ENCODE measurements around the gene KRTAP5-2. TPM values are rescaled to one million over a fixed set of nuclear protein-coding genes. Genes with fewer than 3 reads are reported as not detected.

The KRTAP5-2 gene
- total RNA-seq, 1 experiment from 2014 or later: not detected

DNA sequence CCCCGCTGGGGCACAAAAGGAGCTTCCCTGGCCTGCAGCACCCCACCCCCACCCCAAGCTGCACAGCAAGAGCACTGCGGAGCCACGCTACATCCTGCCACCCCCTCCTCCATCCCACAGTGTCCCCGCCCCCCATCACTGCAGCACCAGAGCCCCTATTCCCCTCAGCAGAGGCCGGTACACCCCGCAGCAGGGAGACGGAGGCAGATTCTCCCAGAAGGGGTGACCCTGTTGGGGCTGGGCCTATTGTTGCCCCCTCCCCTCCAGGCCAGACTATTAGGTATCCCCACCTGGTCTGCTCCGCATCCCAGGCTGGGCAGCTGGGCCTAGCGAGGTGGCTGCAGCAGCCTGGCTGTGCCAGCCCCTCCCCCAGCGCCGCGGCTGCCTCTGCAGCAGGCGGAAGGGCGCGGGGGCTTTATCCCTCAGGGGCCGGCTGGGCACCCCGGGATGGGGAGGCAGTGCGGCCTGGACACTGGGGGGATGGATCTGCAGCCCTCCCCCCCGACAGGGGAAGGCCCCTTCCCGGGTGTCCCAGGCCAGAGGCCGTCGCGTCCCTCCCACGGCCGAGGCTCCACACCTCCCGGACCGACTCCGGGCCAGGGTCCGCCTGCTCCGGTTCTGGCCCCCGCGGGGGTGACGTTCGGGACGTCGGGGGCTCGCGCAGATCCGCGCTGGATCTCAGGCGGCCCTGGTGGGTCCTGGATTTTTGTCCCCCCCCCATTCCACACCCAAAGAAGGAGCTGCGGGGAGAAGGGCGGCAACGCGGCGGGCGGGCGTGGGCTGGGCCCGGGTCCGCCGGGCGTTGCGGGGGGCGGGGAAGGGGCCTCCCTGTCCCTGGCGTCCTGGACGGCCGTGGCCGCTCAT lies 27.0 kb downstream of the KRTAP5-2 start:
- peak; percentile 88 for DNase-seq
- Histone ChIP-seq H3K36me3 (replicated peaks; ENCODE audit: control insufficient read depth, insufficient read depth, low read length) (no peaks in the 10 kb centered on the region), H3K4me3 (ENCODE audit: insufficient read depth, low read depth, low read length) (peak overlapping the region; percentile 45), H3K27me3 (ENCODE audit: control insufficient read depth, insufficient read depth, low read length) (peaks cover 43% of the 10 kb centered on the region)

DNA sequence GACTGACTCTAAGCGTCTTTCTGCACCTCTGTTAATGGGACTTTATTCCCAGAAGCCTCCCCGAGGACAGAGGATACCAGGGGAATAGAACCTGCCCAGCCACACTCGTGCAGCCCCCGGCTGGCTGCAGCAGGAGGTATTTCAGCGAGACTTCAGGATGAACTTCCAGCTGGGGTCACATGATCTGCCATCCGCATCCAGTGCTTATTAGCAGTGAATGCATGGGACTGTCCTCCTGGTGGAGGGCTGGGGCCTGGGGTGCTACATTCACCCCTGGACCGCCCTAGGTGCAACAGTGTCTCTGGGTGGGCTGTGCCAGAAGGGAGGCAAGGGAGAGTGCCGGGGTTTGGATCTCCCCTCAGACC lies 27.6 kb downstream of the KRTAP5-2 start:
- Histone ChIP-seq H3K27me3 (ENCODE audit: control insufficient read depth, insufficient read depth, low read length) (peaks cover 43% of the 10 kb centered on the region), H3K36me3 (replicated peaks; ENCODE audit: control insufficient read depth, insufficient read depth, low read length) (no peaks in the 10 kb centered on the region), H3K4me3 (ENCODE audit: insufficient read depth, low read depth, low read length) (no peak overlapping the region)
- DNase-seq: no peak

DNA sequence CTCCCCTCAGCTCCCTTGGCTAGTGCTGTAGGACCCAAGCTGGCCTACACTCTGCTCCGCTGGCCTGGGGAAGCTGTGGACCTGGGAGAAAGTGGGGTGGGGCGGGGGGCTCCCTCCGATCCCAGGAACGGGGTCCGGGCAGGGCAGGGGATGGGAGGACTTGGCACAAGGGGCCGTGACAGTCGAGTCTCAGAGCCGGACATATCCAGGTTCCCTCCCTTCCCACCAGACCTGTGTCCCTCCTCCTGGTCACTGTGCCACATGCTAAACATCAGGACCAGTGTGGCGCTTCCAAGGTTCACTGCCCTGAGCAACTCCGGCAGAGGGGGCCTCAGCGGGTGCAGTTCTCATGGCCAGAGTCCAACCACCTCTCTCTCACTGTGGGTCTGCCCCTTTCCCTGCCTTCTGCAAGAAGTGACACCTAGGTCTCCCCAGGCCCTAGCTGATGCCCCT lies 28.1 kb downstream of the KRTAP5-2 start:
- Histone ChIP-seq H3K4me3 (ENCODE audit: insufficient read depth, low read depth, low read length) (no peak overlapping the region), H3K36me3 (replicated peaks; ENCODE audit: control insufficient read depth, insufficient read depth, low read length) (no peaks in the 10 kb centered on the region), H3K27me3 (ENCODE audit: control insufficient read depth, insufficient read depth, low read length) (peaks cover 41% of the 10 kb centered on the region)
- DNase-seq: peak; percentile 37

DNA sequence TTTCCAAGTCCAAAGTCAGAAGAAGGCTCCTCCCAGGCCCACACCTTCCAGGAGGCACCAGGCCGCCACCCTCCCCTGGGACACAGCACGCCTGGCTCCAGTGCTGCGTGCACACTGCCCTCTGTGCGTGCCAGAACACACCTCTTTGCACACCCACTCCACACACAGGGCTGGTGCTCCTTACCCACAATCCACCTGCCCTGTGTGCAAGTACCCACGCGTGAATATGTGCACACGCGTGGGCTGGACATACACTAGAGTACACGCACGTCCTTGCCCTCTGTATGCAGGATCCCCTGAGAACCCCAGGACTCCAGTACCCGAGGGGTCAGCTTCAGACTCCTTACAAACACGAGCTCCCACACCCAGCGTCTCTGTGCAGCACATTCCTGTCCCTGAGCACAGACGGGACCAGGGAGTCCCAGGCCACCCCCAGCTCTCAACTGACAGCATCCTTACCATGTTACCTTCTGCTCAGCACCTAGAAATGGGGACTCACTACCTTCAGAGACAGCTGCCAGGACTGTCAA lies 28.8 kb downstream of the KRTAP5-2 start:
- no peaks in the 10 kb centered on the region for H3K36me3 ChIP-seq (replicated peaks; ENCODE audit: control insufficient read depth, insufficient read depth, low read length)
- H3K4me3 ChIP-seq (ENCODE audit: insufficient read depth, low read depth, low read length): no peak overlapping the region
- H3K27me3 ChIP-seq (ENCODE audit: control insufficient read depth, insufficient read depth, low read length): peaks cover 35% of the 10 kb centered on the region
- peak; percentile 32 for DNase-seq

DNA sequence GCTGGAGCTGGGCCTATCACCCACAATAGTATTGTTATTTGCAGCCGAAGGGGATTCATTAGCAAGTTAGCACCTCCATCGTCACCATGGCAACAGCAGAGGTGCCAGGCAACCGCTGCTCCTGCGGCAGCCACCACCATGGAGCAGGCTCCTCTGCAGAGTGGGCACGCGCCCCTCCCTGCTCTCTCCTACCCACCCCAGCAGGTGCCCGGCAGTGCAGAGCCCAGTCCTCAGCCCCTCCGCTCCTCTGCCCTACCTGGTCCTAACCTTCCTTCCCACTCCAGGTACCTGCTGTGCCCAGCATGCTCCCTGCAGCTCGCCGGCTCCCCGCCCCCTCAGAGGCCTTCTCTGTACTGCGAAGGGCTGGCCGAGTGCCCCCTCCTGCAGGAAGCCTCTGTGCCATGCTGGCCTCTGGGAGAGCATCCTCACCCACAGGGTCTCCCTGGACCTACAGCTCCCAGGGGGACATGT lies 29.6 kb downstream of the KRTAP5-2 start:
- no peaks in the 10 kb centered on the region for H3K36me3 ChIP-seq (replicated peaks; ENCODE audit: control insufficient read depth, insufficient read depth, low read length)
- peaks cover 27% of the 10 kb centered on the region for H3K27me3 ChIP-seq (ENCODE audit: control insufficient read depth, insufficient read depth, low read length)
- H3K4me3 ChIP-seq (ENCODE audit: insufficient read depth, low read depth, low read length): no peak overlapping the region
- DNase-seq: peak; percentile 90

DNA sequence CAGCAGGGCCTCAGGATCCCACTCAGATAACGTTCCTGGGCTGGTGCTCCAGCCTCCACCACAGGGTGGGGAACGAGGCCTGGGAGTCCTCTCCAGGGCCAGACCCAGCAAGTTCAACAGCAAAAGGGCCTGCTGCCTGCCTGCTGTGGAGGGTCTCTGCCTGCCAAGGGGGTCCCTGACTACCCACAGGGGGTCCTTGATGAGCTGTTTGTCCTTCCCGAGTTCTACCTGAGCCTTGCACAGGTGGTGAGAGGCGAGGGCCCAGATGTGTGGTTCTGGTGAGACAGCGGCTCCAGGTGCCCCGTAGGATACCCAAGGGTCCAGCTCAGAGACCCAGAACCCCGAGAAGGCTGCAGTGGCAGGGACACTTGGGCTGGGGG lies 30.4 kb downstream of the KRTAP5-2 start:
- no peak overlapping the region for H3K4me3 ChIP-seq (ENCODE audit: insufficient read depth, low read depth, low read length)
- H3K27me3 ChIP-seq (ENCODE audit: control insufficient read depth, insufficient read depth, low read length): peaks cover 19% of the 10 kb centered on the region
- peak; percentile 42 for DNase-seq
- no peaks in the 10 kb centered on the region for H3K36me3 ChIP-seq (replicated peaks; ENCODE audit: control insufficient read depth, insufficient read depth, low read length)

DNA sequence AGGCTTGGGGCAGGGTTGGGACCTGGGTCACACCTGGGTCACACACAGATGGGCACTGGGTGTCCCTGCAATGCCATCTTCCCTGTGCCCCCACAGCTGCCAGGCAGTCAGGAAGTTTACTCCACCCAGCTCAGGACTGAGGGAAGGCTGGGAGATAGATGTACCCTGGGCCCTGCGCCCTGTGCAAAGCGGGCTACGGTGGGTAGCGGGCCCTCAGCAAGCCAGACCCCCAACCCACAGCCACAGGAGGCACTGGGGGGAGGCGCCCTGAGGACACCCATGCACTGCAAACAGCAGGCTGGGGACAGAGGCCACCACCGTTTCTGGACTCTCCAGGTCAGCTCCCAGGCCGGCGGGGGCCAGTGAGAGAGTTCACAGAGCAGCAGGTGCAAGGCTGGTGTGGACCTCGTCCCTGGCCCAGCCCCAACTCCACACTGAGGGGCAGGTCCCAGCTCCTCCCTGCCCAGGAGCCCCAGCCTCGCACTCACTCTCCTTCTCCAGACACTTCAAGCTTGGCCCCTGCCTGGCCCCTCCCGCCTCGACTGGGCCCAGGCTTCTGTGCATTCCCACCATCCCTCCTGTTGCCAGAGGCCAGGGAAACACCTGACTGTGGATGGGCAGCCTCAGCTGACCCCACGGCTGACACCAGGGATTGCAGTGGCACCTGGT lies 30.9 kb downstream of the KRTAP5-2 start:
- H3K4me3 ChIP-seq (ENCODE audit: insufficient read depth, low read depth, low read length): no peak overlapping the region
- no peaks in the 10 kb centered on the region for H3K36me3 ChIP-seq (replicated peaks; ENCODE audit: control insufficient read depth, insufficient read depth, low read length)
- peaks cover 15% of the 10 kb centered on the region for H3K27me3 ChIP-seq (ENCODE audit: control insufficient read depth, insufficient read depth, low read length)
- DNase-seq: peak; percentile 44

DNA sequence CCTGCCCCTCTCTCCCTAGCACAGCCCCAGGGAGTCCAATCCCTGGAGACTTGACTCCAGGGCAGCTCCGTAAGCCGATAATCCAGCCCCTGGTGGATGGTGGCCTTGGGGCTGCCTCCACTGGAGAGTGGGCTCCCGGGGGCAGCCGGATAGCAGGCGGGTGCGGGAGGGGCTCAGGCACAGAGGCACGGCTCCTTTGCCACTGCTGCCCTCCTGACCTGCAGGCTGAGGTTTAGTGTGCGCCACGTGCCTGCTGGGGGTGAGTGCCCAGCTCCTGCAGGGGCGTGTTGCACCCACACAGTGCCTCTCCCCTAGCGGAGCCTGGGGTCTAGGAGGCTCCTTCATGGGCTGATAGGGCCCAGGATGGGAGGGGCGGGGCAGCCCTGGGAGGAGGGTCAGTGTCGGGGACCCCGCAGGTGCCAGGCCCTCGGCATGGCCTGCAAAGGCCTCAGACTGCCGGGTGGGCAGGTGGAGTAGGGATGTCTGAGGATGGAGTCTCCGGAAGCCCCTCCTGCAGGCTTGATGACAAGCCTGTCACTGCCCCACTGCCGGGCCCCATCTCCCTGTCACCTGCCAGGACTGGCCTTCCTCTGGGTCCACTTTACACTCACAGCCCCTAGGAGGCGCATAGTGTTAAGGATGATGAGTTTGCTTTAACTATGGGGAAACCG lies 31.6 kb downstream of the KRTAP5-2 start:
- H3K27me3 ChIP-seq (ENCODE audit: control insufficient read depth, insufficient read depth, low read length): peaks cover 15% of the 10 kb centered on the region
- H3K4me3 ChIP-seq (ENCODE audit: insufficient read depth, low read depth, low read length): no peak overlapping the region
- peak; percentile 61 for DNase-seq
- H3K36me3 ChIP-seq (replicated peaks; ENCODE audit: control insufficient read depth, insufficient read depth, low read length): no peaks in the 10 kb centered on the region

DNA sequence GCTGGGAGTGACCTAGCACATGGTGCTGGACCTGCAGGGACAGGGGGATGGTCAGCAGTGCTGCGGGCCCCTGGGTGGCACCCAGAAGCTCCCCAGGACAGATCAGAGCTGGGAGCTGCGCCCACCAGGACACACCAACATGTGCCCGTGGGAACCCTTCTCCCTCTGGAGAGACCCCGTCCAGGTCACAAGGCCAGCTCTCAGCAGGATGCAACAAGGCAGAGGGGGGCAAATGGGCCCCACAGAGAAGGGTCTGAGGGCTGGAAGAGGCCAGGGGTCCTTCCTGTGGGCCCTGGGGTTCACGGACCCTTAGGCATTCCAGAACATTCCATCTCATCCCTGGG lies 32.2 kb downstream of the KRTAP5-2 start:
- H3K4me3 ChIP-seq (ENCODE audit: insufficient read depth, low read depth, low read length): no peak overlapping the region
- DNase-seq: peak; percentile 40
- peaks cover 9% of the 10 kb centered on the region for H3K27me3 ChIP-seq (ENCODE audit: control insufficient read depth, insufficient read depth, low read length)
- no peaks in the 10 kb centered on the region for H3K36me3 ChIP-seq (replicated peaks; ENCODE audit: control insufficient read depth, insufficient read depth, low read length)

DNA sequence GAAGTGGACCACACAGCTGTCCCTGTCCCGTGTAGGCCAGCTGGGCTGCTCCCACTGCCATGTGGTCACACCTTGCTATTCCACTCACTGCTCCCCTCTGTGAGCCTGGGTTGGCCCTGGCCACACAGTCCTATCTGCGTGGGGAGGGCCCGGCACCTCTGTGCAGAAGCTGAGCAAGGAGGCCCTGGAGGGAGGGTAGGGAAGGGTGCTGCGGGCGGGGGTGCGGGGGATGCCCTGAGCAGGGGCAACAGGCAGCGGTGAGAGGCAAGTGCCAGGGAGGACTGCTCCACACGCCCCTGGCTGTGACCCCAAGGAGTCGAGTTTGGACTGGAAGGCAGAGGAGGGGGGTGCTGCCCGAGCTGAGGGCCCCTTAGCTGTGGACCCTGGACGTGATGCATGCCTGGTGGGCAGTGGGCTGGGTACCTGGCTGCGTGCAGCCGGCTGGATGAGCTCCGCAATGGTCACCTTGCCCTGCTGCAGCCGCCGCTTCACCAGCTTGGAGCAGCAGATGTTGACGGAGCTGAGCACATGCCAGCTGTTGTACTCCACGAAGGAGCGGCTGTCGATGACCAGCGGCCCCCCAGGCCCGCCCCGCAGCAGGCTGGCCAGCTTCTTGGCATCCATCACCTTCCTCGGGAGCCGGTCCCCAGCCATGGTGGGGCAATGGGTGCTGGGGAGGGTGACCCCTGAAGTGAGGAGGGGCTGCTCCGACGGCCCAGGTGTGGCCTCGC lies 32.8 kb downstream of the KRTAP5-2 start:
- H3K36me3 ChIP-seq (replicated peaks; ENCODE audit: control insufficient read depth, insufficient read depth, low read length): no peaks in the 10 kb centered on the region
- peak; percentile 63 for DNase-seq
- H3K27me3 ChIP-seq (ENCODE audit: control insufficient read depth, insufficient read depth, low read length): peaks cover 5% of the 10 kb centered on the region; the same call in 1 of the 2 replicates
- no peak overlapping the region for H3K4me3 ChIP-seq (ENCODE audit: insufficient read depth, low read depth, low read length)

DNA sequence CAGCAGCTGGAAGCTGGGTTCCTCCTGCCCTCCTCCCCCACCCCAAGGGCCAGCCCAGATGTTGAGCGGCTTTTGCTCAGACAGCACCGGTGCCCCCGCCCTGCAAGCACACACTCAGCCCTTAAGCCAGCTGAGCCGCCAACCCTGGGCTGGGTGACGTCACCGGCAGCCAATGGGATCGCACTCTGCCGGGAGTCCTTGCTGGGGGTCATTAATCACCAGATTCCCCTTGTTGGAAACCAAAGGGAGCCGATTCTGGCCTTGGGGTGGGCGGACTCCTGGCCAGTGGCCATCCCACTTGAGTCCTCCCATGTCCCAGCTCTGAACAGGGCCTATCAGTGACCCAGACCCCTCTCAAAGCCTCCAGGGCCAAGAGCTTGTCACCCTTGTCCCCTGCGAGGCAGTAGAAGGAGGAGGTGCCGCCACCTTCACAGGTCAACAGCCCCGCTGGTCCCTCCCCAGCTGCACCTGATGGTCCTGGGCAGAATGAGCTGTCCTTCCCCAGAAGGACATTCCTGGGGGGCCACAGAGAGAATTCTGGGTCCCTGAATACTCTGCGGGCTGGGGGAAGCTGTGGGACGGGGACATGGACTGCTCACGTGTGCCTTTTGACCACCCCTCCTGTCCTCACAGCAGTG lies 33.4 kb downstream of the KRTAP5-2 start:
- H3K4me3 ChIP-seq (ENCODE audit: insufficient read depth, low read depth, low read length): no peak overlapping the region
- DNase-seq: peak; percentile 98
- peaks cover 1% of the 10 kb centered on the region; the same call in 1 of the 2 replicates for H3K27me3 ChIP-seq (ENCODE audit: control insufficient read depth, insufficient read depth, low read length)
- H3K36me3 ChIP-seq (replicated peaks; ENCODE audit: control insufficient read depth, insufficient read depth, low read length): no peaks in the 10 kb centered on the region

DNA sequence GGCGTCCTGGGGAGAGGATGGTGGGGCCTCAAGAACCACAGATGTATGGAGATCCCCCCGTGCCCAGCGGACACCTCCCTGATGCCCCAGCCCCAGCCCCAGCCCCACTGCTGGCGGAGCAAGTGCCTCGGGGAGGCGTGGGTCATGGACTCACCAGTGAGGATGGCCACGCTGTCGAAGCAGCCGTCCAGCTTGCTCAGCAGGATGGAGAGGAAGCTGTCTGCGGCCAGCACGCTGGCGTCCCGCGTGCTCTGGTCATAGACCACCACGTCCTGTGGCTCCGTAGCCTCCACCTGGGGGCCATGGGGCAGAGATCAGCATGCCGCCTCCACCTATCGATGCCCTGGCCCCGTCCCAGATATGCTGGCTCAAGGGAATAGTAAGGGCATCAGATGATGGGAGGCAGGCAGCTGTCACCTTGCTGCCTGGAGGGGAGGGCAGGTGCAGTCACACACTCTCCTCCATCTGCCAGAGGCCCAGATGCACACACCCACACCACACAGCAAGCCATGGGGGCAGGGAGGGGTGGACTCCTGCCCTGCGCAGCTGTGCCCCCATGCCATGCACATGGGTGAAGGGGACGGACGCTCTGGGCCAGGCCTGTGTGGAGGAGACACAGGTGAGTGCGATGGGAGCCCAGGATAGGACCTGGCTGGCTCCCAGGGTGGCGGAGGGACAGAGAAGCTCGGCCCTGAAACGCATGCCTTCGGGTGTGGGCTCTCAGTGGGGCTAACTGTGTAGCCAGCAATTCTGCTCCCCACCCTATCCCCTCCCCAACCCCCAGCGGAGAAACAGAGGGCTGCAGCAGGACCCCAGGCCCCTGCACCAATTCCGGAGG lies 34.2 kb downstream of the KRTAP5-2 start:
- Histone ChIP-seq H3K36me3 (replicated peaks; ENCODE audit: control insufficient read depth, insufficient read depth, low read length) (no peaks in the 10 kb centered on the region), H3K27me3 (ENCODE audit: control insufficient read depth, insufficient read depth, low read length) (no peaks in the 10 kb centered on the region), H3K4me3 (ENCODE audit: insufficient read depth, low read depth, low read length) (no peak overlapping the region)
- no peak for DNase-seq

DNA sequence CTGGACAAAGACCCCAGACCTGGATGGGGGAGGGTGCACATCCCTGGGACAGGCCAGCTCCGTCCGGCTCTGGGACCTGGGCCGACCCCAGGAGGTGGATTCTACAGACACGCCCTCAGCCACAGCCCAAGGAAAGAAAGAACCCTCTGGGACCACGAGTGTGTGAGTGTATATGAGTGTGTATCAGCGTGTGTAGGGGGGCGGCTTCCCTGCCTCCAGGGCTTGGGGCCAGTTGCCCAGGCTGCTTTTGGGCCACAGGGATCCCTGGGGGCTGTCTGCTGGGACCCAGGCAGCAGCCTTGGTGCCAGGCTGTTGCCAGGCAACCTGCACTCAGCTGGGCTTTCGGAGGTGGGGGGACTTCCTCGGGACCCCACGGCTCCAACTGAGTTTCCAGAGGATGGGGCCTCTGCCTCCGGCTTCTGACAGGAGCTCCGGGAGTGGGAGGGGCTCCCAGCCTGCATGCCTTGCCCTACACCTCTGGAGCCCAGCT lies 34.9 kb downstream of the KRTAP5-2 start:
- no peaks in the 10 kb centered on the region for H3K27me3 ChIP-seq (ENCODE audit: control insufficient read depth, insufficient read depth, low read length)
- peak; percentile 59 for DNase-seq
- H3K4me3 ChIP-seq (ENCODE audit: insufficient read depth, low read depth, low read length): no peak overlapping the region
- H3K36me3 ChIP-seq (replicated peaks; ENCODE audit: control insufficient read depth, insufficient read depth, low read length): no peaks in the 10 kb centered on the region

Data from H7 (cell line).